Kidney (tissue), 14 donors: ENCODE data around the gene TSEN34. TPM values are rescaled to one million over a fixed set of nuclear protein-coding genes. Genes with fewer than 3 reads are reported as not detected.
A peak's percentile ranks its signal among the peaks of the same experiment; 100 is the strongest.
"Not testable (repeated sequence)": the region's sequence is repeated elsewhere in the genome, so short reads cannot be mapped to it uniquely, and the experiment has no call there.

ENCODE experiments used
- DNase-seq, 5 donors: peaks; one replicate each; pipeline ENCODE4 v3.0.0-alpha.2; 2013 to 2020
- FAIRE-seq: peaks from 2 replicates; lab custom pipeline; 2012; peaks lifted over from hg19 to GRCh38; lab: Jason Lieb, UNC
- H3K27ac ChIP-seq, 2 donors: one replicate each; pipeline ENCODE4 v1.7.0; 2013; ENCODE audit warnings: low read depth in 2 of 2, low read length in 2 of 2, inconsistent platforms in 1 of 2
- H3K27me3 ChIP-seq: one replicate; pipeline ENCODE4 v1.7.1; 2013; ENCODE audit warnings: low read length, inconsistent platforms; ENCODE audit not compliant: control insufficient read depth, insufficient read depth
- H3K36me3 ChIP-seq, 3 donors: one replicate each; pipeline versions ENCODE4 v1.7.0 to v1.7.1; 2013; ENCODE audit warnings: low read length in 3 of 3, control low read depth in 1 of 3, inconsistent platforms in 1 of 3; ENCODE audit not compliant: insufficient read depth in 3 of 3, control insufficient read depth in 2 of 3
- H3K4me1 ChIP-seq, 3 donors: one replicate each; pipeline versions ENCODE4 v1.7.0 to v1.7.1; 2013; ENCODE audit warnings: low read length in 3 of 3, inconsistent platforms in 1 of 3, low read depth in 1 of 3; ENCODE audit not compliant: control insufficient read depth in 2 of 3, insufficient read depth in 2 of 3
- H3K4me3 ChIP-seq, 3 donors: one replicate each; pipeline versions ENCODE4 v1.7.0 to v1.8.1; 2013; ENCODE audit warnings: low read length in 3 of 3, control low read depth in 1 of 3, inconsistent platforms in 1 of 3
- H3K9ac ChIP-seq, 3 donors: one replicate each; pipeline versions ENCODE4 v1.7.0 to v1.7.1; 2013; ENCODE audit warnings: low read length in 3 of 3, control low read depth in 1 of 3, inconsistent platforms in 1 of 3
- H3K9me3 ChIP-seq, 3 donors: one replicate each; pipeline versions ENCODE4 v1.7.0 to v1.7.1; 2013; ENCODE audit warnings: low read length in 3 of 3, control low read depth in 1 of 3, inconsistent platforms in 1 of 3; ENCODE audit not compliant: control insufficient read depth in 2 of 3, insufficient read depth in 1 of 3
- intact Hi-C: fragments of 100-400 bp; cut with DNase I; formaldehyde crosslinking; loops from one replicate; pipeline ENCODE4 v1.11.1; 2022
- polyA plus RNA-seq: library from polyadenylated mRNA; stranded (reverse); fragments of 350-450 nt; fragmentation: Illumina TruSeq; extraction: RNeasy Lipid Tissue Mini Kit (QIAGEN cat#74804); gene quantifications from one replicate; pipeline ENCODE4 v1.2.3, GENCODE V29; 2014; ENCODE audit warnings: low read depth, low replicate concordance; ENCODE audit not compliant: insufficient read depth
- total RNA-seq: library from RNA; stranded (reverse); fragmentation: NEBNext Ultra II Directional; extraction: Animal tissue kit (Norgen Biotek cat#: 25700); gene quantifications from one replicate; pipeline ENCODE4 v1.2.1, GENCODE V29; 2021
- TF ChIP-seq, protein P1 (sequence below): IDR thresholded peaks from 3 replicates; pipeline ENCODE4 v1.5.1; 2012; ENCODE audit warnings: mild to moderate bottlenecking, moderate library complexity, borderline replicate concordance; ENCODE audit not compliant: insufficient read depth; ENCODE audit errors: extremely low read depth
- donor health status: control.
- donor health status: control.
- donor health status: control.
- donor health status: control.
- donor health status: control.
- donor health status: DM: yes; HTN: yes; CAD: no.
- donor health status: Normal renal cell carcinoma (clear cell type).

Gene TSEN34
- total and polyA plus RNA-seq, 2 donors from 2014 or later: 33.8 to 51.0 TPM

DNA sequence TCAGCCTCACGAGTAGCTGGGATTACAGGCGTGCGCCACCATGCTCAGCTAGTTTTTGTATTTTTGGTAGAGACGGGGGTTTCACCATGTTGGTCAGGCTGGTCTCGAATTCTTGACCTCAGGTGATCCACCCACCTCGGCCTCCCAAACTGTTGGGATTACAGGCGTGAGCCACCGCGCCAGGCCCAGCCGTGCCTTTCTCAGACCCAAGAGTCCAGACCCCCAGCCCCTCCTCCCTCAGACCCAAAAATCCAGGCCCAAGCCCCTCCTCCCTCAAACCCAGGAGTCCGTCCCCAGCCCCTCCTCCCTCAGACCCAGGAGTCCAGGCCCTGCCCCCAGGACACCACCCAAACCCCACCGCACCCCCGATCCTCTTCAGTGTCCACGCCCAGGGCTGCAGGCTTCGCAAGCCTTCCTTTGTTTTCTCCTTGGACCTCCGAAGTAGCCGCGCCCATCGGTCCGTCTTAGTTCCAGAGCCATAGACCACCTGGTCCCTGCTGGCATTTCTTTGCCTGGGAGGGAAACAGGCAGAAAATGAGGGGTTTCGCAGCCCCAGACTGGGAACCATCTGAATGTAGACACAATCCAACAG lies 21.9 kb upstream of the TSEN34 start:
- Histone ChIP-seq H3K4me3 (no peak overlapping the region), H3K9me3 (no peaks in the 10 kb centered on the region), H3K4me1 (peaks cover 0 to 3% (median 0%) of the 10 kb centered on the region in 3 donors), H3K9ac (no peak overlapping the region), H3K36me3 (no peaks in the 10 kb centered on the region), H3K27ac (no peak overlapping the region), H3K27me3 (no peaks in the 10 kb centered on the region)
- FAIRE-seq (no peak), DNase-seq (peak in 2 of 5 donors; percentile 67 to 71)
- intact Hi-C loops: no loop called here
- TF ChIP-seq, protein P1, sequence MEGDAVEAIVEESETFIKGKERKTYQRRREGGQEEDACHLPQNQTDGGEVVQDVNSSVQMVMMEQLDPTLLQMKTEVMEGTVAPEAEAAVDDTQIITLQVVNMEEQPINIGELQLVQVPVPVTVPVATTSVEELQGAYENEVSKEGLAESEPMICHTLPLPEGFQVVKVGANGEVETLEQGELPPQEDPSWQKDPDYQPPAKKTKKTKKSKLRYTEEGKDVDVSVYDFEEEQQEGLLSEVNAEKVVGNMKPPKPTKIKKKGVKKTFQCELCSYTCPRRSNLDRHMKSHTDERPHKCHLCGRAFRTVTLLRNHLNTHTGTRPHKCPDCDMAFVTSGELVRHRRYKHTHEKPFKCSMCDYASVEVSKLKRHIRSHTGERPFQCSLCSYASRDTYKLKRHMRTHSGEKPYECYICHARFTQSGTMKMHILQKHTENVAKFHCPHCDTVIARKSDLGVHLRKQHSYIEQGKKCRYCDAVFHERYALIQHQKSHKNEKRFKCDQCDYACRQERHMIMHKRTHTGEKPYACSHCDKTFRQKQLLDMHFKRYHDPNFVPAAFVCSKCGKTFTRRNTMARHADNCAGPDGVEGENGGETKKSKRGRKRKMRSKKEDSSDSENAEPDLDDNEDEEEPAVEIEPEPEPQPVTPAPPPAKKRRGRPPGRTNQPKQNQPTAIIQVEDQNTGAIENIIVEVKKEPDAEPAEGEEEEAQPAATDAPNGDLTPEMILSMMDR: no peak

- intact Hi-C loops: loop anchor here (10.0 kb wide), 1 partner anchor 63 kb away; no protein-coding TSS in a partner anchor
- not testable (repeated sequence) for H3K4me1 ChIP-seq, H3K27me3 ChIP-seq, H3K36me3 ChIP-seq, H3K4me3 ChIP-seq, H3K9ac ChIP-seq, H3K9me3 ChIP-seq, H3K27ac ChIP-seq, FAIRE-seq
- DNase-seq: peak in 1 of 5 donors; percentile 76
These were observed 19.2 kb upstream of the TSEN34 start for GRCh38 chr19:54171736-54172431.

DNA sequence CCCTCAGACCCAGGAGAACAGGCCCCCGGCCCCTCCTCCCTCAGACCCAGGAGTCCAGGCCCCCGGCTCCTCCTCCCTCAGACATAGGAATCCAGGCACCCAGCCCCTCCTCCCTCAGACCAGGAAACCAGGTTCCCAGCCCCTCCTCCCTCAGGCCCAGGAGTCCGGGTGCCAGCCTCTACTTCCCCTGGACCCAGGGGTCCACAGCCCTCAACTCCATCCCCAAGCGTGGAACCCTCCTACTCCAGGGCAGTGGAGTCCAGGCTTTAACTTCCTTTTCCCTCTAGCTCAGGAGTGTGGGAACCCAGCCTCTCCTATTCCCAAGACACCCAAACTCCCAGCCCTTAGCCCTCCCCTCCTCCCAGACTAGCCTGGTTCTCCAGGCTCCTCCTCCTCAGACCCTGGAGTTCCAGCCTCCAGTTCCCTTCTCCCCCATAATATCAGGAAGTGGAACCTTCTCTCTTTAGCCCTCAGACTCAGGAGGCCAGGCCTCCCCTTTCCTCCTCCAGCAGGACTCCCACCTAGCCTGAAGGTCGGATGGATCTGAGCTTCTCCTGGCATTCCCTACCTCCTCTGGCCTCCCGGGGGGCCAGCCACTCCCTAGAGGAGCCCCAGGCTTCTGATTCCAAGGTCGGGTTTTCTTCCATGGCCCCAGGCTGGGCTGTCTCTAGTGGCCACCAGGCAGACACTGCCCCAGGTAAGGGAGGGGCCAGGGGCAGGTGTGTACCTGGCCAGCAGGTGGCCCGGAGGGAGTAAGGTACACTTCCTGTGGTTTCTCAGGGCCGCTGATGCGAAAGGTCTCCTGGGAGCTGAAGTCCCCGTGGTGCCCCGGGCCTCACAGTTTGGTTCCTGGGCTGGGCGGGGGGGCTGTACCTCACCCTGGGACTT lies 18.4 kb upstream of the TSEN34 start, which contains the start of gene TMC4:
Gene TMC4 (minus strand): TSS at position 690 of the 888 bp plus-strand sequence. CDS start 43 bp downstream, at position 647.
- Histone ChIP-seq H3K27ac (peak within 1 kb of the TSS; percentile 71 to 72), H3K4me3 (peak within 1 kb of the TSS; percentile 16 to 80 (median 66)), H3K9me3 (no peaks in the 10 kb centered on the region), H3K4me1 (peaks cover 0 to 3% (median 0%) of the 10 kb centered on the region in 3 donors), H3K36me3 (no peaks in the 10 kb centered on the region), H3K27me3 (no peaks in the 10 kb centered on the region), H3K9ac (peak within 1 kb of the TSS in 2 of 3 donors; percentile 80 to 82)
- FAIRE-seq: no peak
- DNase-seq: peak; percentile 62 to 88 (median 73)
- intact Hi-C loops: loop anchor here (10.0 kb wide), 1 partner anchor 62 kb away; no protein-coding TSS in a partner anchor
- TF ChIP-seq, protein P1: no peak
